ENCODE measurements around the gene MFAP4.

The MFAP4 gene

GRCh38 chr17:19431691-19432090 lies 44.7 kb upstream of the MFAP4 start:
- TF ChIP-seq ZBTB26 (tag by site-specific recombination; optimal IDR thresholded peaks at IDR 0.05) (no peak), ZNF26 (tag by site-specific recombination; IDR thresholded peaks at IDR 0.05) (no peak), GLIS1 (tag by site-specific recombination; IDR thresholded peaks at IDR 0.05) (no peak), ZNF280D (tag by site-specific recombination; IDR thresholded peaks at IDR 0.05) (no peak), ZBTB8A (tag by site-specific recombination; IDR thresholded peaks at IDR 0.05) (no peak), ZNF623 (tag by site-specific recombination; IDR thresholded peaks at IDR 0.05) (no peak), HIC1 (tag by site-specific recombination; IDR thresholded peaks at IDR 0.05) (no peak), ZNF248 (tag by site-specific recombination; IDR thresholded peaks at IDR 0.05) (no peak), HOXD13 (CRISPR knock-in tag; IDR thresholded peaks at IDR 0.05; ENCODE audit: borderline replicate concordance) (no peak), ZNF114 (tag by site-specific recombination; IDR thresholded peaks at IDR 0.05) (no peak)
- Histone ChIP-seq H3K9me3 (ENCODE audit: control insufficient read depth, insufficient read depth, low read depth, low read length) (no peaks in the 10 kb centered on the region), H3K36me3 (ENCODE audit: control insufficient read depth in 2 of 2, insufficient read depth in 1 of 2, low read length in 2 of 2) (no peaks in the 10 kb centered on the region), H3K27ac (ENCODE audit: extremely low read depth, low read depth, low read length) (no peak overlapping the region), H3K4me1 (ENCODE audit: control insufficient read depth, insufficient read depth, low read length) (no peaks in the 10 kb centered on the region), H3K4me3 (ENCODE audit: low read depth, low read length) (no peak overlapping the region)
- CTCF ChIA-PET = interaction anchor here (1.5 kb wide), 1 partner anchor 15 kb away, joined by 4 read pairs; no protein-coding TSS in a partner anchor
- POLR2A ChIA-PET = interaction anchor here (0.6 kb wide), 1 partner anchor 1631 kb away, joined by 4 read pairs; no protein-coding TSS in a partner anchor

DNA sequence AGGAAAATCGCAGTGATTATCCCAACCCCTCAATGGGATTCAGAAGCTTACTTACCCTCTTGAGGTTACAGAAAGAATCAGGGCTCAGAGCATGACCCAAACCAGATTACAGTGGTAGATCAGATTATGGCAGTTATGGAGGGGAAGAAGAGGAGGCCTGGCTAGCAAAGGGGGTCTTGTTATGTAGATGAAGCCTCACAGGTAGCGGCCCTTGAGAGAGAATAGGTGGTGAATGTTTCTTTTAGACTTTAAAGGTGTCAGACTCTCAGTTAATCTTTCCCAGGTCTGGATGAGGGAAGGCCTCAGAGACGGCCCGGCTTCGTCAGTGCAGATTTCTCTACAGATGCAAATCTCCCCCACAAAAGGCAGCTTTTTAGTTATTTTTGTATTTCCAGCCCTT lies 39.6 kb upstream of the MFAP4 start:
- CTCF ChIA-PET = no interaction called here
- Histone ChIP-seq H3K9me3 (ENCODE audit: control insufficient read depth, insufficient read depth, low read depth, low read length) (no peaks in the 10 kb centered on the region), H3K27ac (ENCODE audit: extremely low read depth, low read depth, low read length) (no peak overlapping the region), H3K4me3 (ENCODE audit: low read depth, low read length) (no peak overlapping the region), H3K36me3 (ENCODE audit: control insufficient read depth in 2 of 2, insufficient read depth in 1 of 2, low read length in 2 of 2) (no peaks in the 10 kb centered on the region), H3K4me1 (ENCODE audit: control insufficient read depth, insufficient read depth, low read length) (no peaks in the 10 kb centered on the region)
- POLR2A ChIA-PET = no interaction called here
- TF ChIP-seq ZNF549 (tag by site-specific recombination; IDR thresholded peaks at IDR 0.05) = no peak
- TF ChIP-seq, protein P1, sequence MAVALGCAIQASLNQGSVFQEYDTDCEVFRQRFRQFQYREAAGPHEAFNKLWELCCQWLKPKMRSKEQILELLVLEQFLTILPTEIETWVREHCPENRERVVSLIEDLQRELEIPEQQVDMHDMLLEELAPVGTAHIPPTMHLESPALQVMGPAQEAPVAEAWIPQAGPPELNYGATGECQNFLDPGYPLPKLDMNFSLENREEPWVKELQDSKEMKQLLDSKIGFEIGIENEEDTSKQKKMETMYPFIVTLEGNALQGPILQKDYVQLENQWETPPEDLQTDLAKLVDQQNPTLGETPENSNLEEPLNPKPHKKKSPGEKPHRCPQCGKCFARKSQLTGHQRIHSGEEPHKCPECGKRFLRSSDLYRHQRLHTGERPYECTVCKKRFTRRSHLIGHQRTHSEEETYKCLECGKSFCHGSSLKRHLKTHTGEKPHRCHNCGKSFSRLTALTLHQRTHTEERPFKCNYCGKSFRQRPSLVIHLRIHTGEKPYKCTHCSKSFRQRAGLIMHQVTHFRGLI (tag by site-specific recombination; IDR thresholded peaks at IDR 0.05) = no peak
- no peak for TF ChIP-seq PRDM4 (tag by site-specific recombination; IDR thresholded peaks at IDR 0.05)
- TF ChIP-seq ZNF239 (tag by site-specific recombination; IDR thresholded peaks at IDR 0.05) = no peak
- TF ChIP-seq ZNF148 (tag by site-specific recombination; IDR thresholded peaks at IDR 0.05; ENCODE audit: borderline replicate concordance) = no peak
- TF ChIP-seq ZNF624 (tag by site-specific recombination; IDR thresholded peaks at IDR 0.05) = no peak
- TF ChIP-seq ZNF2 (tag by site-specific recombination; IDR thresholded peaks at IDR 0.05) = no peak
- TF ChIP-seq ZNF561 (tag by site-specific recombination; IDR thresholded peaks at IDR 0.05; ENCODE audit: borderline replicate concordance) = no peak
- TF ChIP-seq ZNF157 (tag by site-specific recombination; IDR thresholded peaks at IDR 0.05) = no peak
- TF ChIP-seq SP3 (tag by site-specific recombination; IDR thresholded peaks at IDR 0.05) = no peak
- TF ChIP-seq RBAK (tag by site-specific recombination; IDR thresholded peaks at IDR 0.05) = no peak
